Left ventricle myocardium superior (tissue), 1 donor: ENCODE results near the gene C1QB. TPM values are rescaled to one million over a fixed set of nuclear protein-coding genes. Genes with fewer than 3 reads are reported as not detected.

ENCODE experiments used
- ATAC-seq: fragments of 200-7000 bp; cut with Tn5 transposase; one replicate; pipeline ENCODE4 v1.9.1; 2020; ENCODE audit warnings: mild to moderate bottlenecking, moderate library complexity
- DNase-seq: peaks from one replicate; pipeline ENCODE4 v3.0.0-alpha.2; 2020
- intact Hi-C: fragments of 100-400 bp; cut with micrococcal nuclease; formaldehyde crosslinking; loops from one replicate; pipeline ENCODE4 v1.11.0; 2022
- microRNA-seq: library from miRNA; unstranded; fragments of <30 nt; microRNA quantifications from one replicate; pipeline ENCODE4 v1.2.0, GENCODE V29; 2020; ENCODE audit warnings: borderline number of aligned reads
- total RNA-seq: library from RNA; stranded (reverse); fragmentation: NEBNext Ultra II Directional; extraction: Animal tissue kit (Norgen Biotek cat#: 25700); gene quantifications from one replicate; pipeline ENCODE4 v1.2.1, GENCODE V29; 2021
- donor health status: DM: no; HTN: yes; CAD: no; lungs with severe emphysema.

The C1QB gene
- total RNA-seq, 1 donor from 2014 or later = 102 TPM

DNA sequence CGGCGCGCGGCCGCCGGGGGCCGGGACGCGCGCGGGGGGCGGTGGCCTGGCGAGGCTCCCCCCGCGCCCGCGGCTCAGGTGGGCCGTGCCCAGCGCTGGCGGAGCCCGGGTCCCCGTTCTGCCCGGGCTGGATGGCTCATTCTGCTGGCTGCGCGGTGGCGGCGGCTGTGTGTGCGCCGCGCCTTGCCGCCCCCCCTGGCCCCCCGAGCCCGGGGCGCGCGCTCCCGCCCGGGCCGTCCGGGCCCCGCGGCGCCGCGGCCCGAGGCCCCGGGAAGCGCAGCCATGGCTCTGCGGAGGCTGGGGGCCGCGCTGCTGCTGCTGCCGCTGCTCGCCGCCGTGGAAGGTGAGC lies 57.6 kb downstream of the C1QB start, which contains the start of gene EPHB2:
Gene EPHB2, plus strand, starts transcription at position 139 of the 349 bp plus-strand sequence. Its CDS starts 144 bp downstream, at position 283.
- peak; percentile 78 for DNase-seq

DNA sequence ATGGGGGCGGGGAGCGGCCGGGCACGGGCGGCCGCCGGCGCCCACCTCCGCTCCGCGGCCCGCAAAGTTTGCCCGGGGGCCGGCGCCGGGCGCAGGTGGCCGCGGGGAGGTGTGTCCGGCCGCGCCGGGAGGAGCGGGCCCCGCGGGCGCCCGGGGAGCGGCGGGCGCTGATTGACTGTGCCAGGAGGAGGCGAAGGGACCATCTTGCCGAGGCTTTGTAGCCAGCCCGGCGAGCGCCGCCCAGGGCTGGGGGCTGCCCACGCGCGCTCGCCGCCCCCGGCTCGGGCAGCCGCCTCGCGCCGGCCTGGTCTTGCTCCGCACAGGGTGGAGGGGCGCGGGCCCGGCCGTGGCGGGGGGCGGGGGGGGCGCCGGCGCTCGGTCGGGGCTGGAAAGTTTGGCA lies 58.0 kb downstream of the C1QB start:
- ATAC-seq (no peak), DNase-seq (no peak)
- intact Hi-C loops = no loop called here

More for the DNA sequence above, 57.6 kb downstream of the C1QB start, which contains the start of gene EPHB2:
- peak; percentile 65 for ATAC-seq
- intact Hi-C loops = no loop called here

Small RNA genes within 50 kb of the gene (microRNA-seq; reads per million reads assigned to microRNA genes)
- gene MIR6127 = not detected

Other genes starting within 250 kb of the C1QB start
- gene ZBTB40, start 201.4 kb upstream of the C1QB start, total RNA-seq = 18.4 TPM
- gene EPHA8, start 89.7 kb upstream of the C1QB start, total RNA-seq = not detected
- gene C1QA, start 16.6 kb upstream of the C1QB start, total RNA-seq = 86.5 TPM
- 93.5 TPM for gene C1QC, start 9.6 kb upstream of the C1QB start, total RNA-seq
- 2.4 TPM for gene EPHB2, start 57.6 kb downstream of the C1QB start, total RNA-seq